ENCODE measurements around the gene LTBP1. TPM values are rescaled to one million over a fixed set of nuclear protein-coding genes. Genes with fewer than 3 reads are reported as not detected.

LTBP1 gene
- total RNA-seq, 2 experiments from 2014 or later, result 0.18 TPM; not detected in 1

GRCh38 chr2:32988525-32988924 is 41.8 kb downstream of the LTBP1 start:
- no peak for ATAC-seq
- ChIA-PET CTCF (no interaction called here), POLR2A (interaction anchor here (0.6 kb wide), 1 partner anchor 175 kb away, joined by 3 read pairs; no protein-coding TSS in a partner anchor)
- TF ChIP-seq CTCF (IDR thresholded peaks at IDR 0.05), result no peak
- Mint-ChIP-seq H3K27me3 (peaks cover 1% of the 10 kb centered on the region), H3K4me3 (no peak overlapping the region), H3K4me1 (ENCODE audit: low read depth) (no peaks in the 10 kb centered on the region), H3K9me3 (no peaks in the 10 kb centered on the region), H3K36me3 (ENCODE audit: low read depth) (no peaks in the 10 kb centered on the region), H3K27ac (no peak overlapping the region)
- DNase-seq, result no peak
- intact Hi-C loops (cut with micrococcal nuclease), result no loop called here

- H3K9me3 Mint-ChIP-seq, result no peaks in the 10 kb centered on the region
- DNase-seq, result no peak
- no peak for ATAC-seq
- H3K36me3 Mint-ChIP-seq (ENCODE audit: low read depth), result no peaks in the 10 kb centered on the region
- no peak overlapping the region for H3K27ac Mint-ChIP-seq
- H3K4me1 Mint-ChIP-seq (ENCODE audit: low read depth), result no peaks in the 10 kb centered on the region
- H3K4me3 Mint-ChIP-seq, result no peak overlapping the region
- H3K27me3 Mint-ChIP-seq, result no peaks in the 10 kb centered on the region
- ChIA-PET POLR2A (no interaction called here), CTCF (no interaction called here)
- intact Hi-C loops (cut with micrococcal nuclease), result no loop called here
- no peak for TF ChIP-seq CTCF (IDR thresholded peaks at IDR 0.05)
Observed at GRCh38 chr2:32990556-32990955, 43.8 kb downstream of the LTBP1 start.

- Mint-ChIP-seq H3K4me3 (no peak overlapping the region), H3K27ac (no peak overlapping the region), H3K9me3 (no peaks in the 10 kb centered on the region), H3K27me3 (no peaks in the 10 kb centered on the region), H3K4me1 (ENCODE audit: low read depth) (no peaks in the 10 kb centered on the region), H3K36me3 (ENCODE audit: low read depth) (no peaks in the 10 kb centered on the region)
- ATAC-seq (no peak), DNase-seq (no peak)
- ChIA-PET CTCF (no interaction called here), POLR2A (no interaction called here)
- TF ChIP-seq CTCF (IDR thresholded peaks at IDR 0.05), result no peak
- intact Hi-C loops (cut with micrococcal nuclease), result no loop called here
Observed at GRCh38 chr2:32991091-32991845, 44.5 kb downstream of the LTBP1 start.

- DNase-seq (no peak), ATAC-seq (no peak)
- no peaks in the 10 kb centered on the region for H3K4me1 Mint-ChIP-seq (ENCODE audit: low read depth)
- no peaks in the 10 kb centered on the region for H3K9me3 Mint-ChIP-seq
- H3K4me3 Mint-ChIP-seq, result no peak overlapping the region
- H3K27ac Mint-ChIP-seq, result no peak overlapping the region
- POLR2A ChIA-PET, result no interaction called here
- intact Hi-C loops (cut with micrococcal nuclease), result no loop called here
- no peak for TF ChIP-seq CTCF (IDR thresholded peaks at IDR 0.05)
- no peaks in the 10 kb centered on the region for H3K36me3 Mint-ChIP-seq (ENCODE audit: low read depth)
- CTCF ChIA-PET, result no interaction called here
- no peaks in the 10 kb centered on the region for H3K27me3 Mint-ChIP-seq
Observed at GRCh38 chr2:32993005-32993539, 46.3 kb downstream of the LTBP1 start.

- Mint-ChIP-seq H3K4me1 (ENCODE audit: low read depth) (no peaks in the 10 kb centered on the region), H3K27me3 (no peaks in the 10 kb centered on the region), H3K36me3 (ENCODE audit: low read depth) (no peaks in the 10 kb centered on the region), H3K27ac (no peak overlapping the region), H3K4me3 (no peak overlapping the region), H3K9me3 (no peaks in the 10 kb centered on the region)
- intact Hi-C loops (cut with micrococcal nuclease), result no loop called here
- CTCF ChIA-PET, result no interaction called here
- ATAC-seq (no peak), DNase-seq (no peak)
- POLR2A ChIA-PET, result no interaction called here
- TF ChIP-seq CTCF (IDR thresholded peaks at IDR 0.05), result no peak
Observed at GRCh38 chr2:32997705-32998104, 51.0 kb downstream of the LTBP1 start.
